ENCODE data around the gene ZNF74.

- TF ChIP-seq POLR2A (IDR thresholded peaks at IDR 0.05; ENCODE audit: low read length) (no peak), CHD2 (IDR thresholded peaks at IDR 0.05; ENCODE audit: low read length, partially characterized antibody) (no peak)
These were observed 7.6 kb upstream of the ZNF74 start for GRCh38 chr22:20386336-20386735.
